ENCODE results near the gene C1QTNF5. TPM values are rescaled to one million over a fixed set of nuclear protein-coding genes. Genes with fewer than 3 reads are reported as not detected.

C1QTNF5 gene
- total RNA-seq, 6 experiments from 2014 or later = 2.8 to 6.3 (median 4.8) TPM

- 9% methylated on average over 9 of the region's 9 CpGs for WGBS (ENCODE audit: insufficient coverage, low coverage, low lambda C conversion rate, missing lambda C conversion rate)
- no peak for ATAC-seq
- no peaks in the 10 kb centered on the region for H3K36me3 ChIP-seq
- H3K9me3 ChIP-seq = no peaks in the 10 kb centered on the region
- no peak for TF ChIP-seq CTCF (IDR thresholded peaks at IDR 0.05)
- TF ChIP-seq POLR2A (IDR thresholded peaks at IDR 0.05) = no peak
- DNase-seq = no peak
- no peaks in the 10 kb centered on the region for H3K27me3 ChIP-seq
- H3K27ac ChIP-seq = peak overlapping the region in 1 of 3 donors; percentile 25
- H3K4me1 ChIP-seq = peaks cover 0 to 11% (median 0%) of the 10 kb centered on the region in 4 donors
- peak overlapping the region; percentile 32 to 53 (median 48) for H3K4me3 ChIP-seq
- intact Hi-C loops (cut with DNase I) = no loop called here
Measured at GRCh38 chr11:119382101-119382500, 41.4 kb upstream of the C1QTNF5 start.

- DNase-seq (peak; percentile 97 to 98 (median 97)), ATAC-seq (peak; percentile 97)
- Histone ChIP-seq H3K4me1 (peaks cover 0 to 15% (median under 1%) of the 10 kb centered on the region in 4 donors), H3K27me3 (no peaks in the 10 kb centered on the region), H3K4me3 (peak within 1 kb of the TSS; percentile 42 to 53 (median 48)), H3K9me3 (no peaks in the 10 kb centered on the region), H3K27ac (peak within 1 kb of the TSS in 2 of 3 donors; percentile 34 to 47), H3K36me3 (no peaks in the 10 kb centered on the region)
- intact Hi-C loops (cut with DNase I) = no loop called here
- TF ChIP-seq CTCF (IDR thresholded peaks at IDR 0.05) (peak; percentile 92 to 96 (median 94)), POLR2A (IDR thresholded peaks at IDR 0.05) (peak; percentile 54)
- 0% methylated on average over 22 of the region's 54 CpGs for WGBS (ENCODE audit: insufficient coverage, low coverage, low lambda C conversion rate, missing lambda C conversion rate)
Measured at GRCh38 chr11:119381181-119381988, 40.7 kb upstream of the C1QTNF5 start, which contains the start of gene USP2. TSS of gene USP2 (minus strand) at chr11:119381690. CDS start at chr11:119373480, 8,210 bp downstream.

GRCh38 chr11:119380827-119381180, 40.1 kb upstream of the C1QTNF5 start:
- no peaks in the 10 kb centered on the region for H3K36me3 ChIP-seq
- TF ChIP-seq CTCF (IDR thresholded peaks at IDR 0.05) (no peak), POLR2A (IDR thresholded peaks at IDR 0.05) (no peak)
- WGBS (ENCODE audit: insufficient coverage, low coverage, low lambda C conversion rate, missing lambda C conversion rate) = 10% methylated on average over 10 of the region's 10 CpGs
- H3K4me1 ChIP-seq = peaks cover 0 to 21% (median 4%) of the 10 kb centered on the region in 4 donors
- H3K27me3 ChIP-seq = no peaks in the 10 kb centered on the region
- H3K27ac ChIP-seq = peak overlapping the region in 1 of 3 donors; percentile 47
- ATAC-seq (no peak), DNase-seq (no peak)
- intact Hi-C loops (cut with DNase I) = no loop called here
- no peaks in the 10 kb centered on the region for H3K9me3 ChIP-seq
- H3K4me3 ChIP-seq = peak overlapping the region; percentile 42 to 53 (median 48)

- 39% methylated on average over 4 of the region's 13 CpGs for WGBS (ENCODE audit: insufficient coverage, low coverage, low lambda C conversion rate, missing lambda C conversion rate)
- peak in 1 of 3 donors; percentile 46 for DNase-seq
- Histone ChIP-seq H3K4me1 (peaks cover 0 to 26% (median 6%) of the 10 kb centered on the region in 4 donors), H3K27me3 (no peaks in the 10 kb centered on the region), H3K36me3 (no peaks in the 10 kb centered on the region), H3K9me3 (no peaks in the 10 kb centered on the region), H3K4me3 (no peak overlapping the region), H3K27ac (no peak overlapping the region)
- ATAC-seq = no peak
- intact Hi-C loops (cut with DNase I) = no loop called here
- TF ChIP-seq CTCF (IDR thresholded peaks at IDR 0.05) (no peak), POLR2A (IDR thresholded peaks at IDR 0.05) (no peak)
Measured at GRCh38 chr11:119380160-119380826, 39.6 kb upstream of the C1QTNF5 start.
